Middle frontal gyrus (tissue), 1 donor: ENCODE measurements around the gene MYH6.

Experiments used
- DNase-seq: peaks from one replicate; pipeline ENCODE4 v3.0.0-alpha.2; 2015; ENCODE audit warnings: low spot score; ENCODE audit errors: extremely low spot score

Gene MYH6

DNA sequence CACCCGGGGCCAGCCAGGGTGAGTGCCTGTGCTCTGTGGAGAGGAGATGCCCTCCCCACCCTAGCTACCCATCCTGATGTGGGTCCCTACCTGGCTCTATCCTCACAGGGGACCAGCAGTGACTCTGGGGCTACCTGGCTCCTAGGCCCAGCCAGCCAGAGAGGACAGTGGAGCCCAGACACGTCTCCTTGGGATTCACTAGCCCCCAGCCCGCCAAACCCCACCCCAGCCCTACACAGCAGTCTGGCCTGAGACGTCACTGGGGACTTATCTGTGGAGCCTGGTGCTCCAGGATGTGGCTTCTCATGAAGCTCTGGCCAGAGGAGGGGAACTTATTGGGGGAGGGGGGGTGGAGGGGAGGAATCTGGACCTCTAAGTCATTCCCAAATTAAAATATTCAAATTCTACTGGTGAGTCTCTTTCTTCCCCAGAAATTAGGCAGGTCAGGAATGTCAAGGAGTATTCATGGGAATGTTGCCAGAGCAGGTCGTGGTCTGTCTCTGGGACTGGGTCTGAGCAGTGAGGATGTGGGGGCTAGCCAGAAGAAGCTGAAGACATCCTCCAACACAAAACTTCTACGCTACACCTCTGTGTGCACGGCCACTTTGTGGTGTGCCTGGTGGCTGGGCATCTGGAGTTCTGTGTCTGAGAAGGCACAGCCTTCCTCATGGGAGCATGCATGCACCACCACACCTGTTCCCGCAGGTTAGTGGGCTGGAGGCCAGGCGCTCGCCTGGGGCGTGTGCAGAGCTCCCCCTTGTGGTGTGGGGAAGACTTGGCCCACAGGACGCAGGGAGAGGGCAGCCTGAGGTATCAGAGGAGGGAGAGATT is 28.5 kb downstream of the MYH6 start:
- no peak for DNase-seq

DNA sequence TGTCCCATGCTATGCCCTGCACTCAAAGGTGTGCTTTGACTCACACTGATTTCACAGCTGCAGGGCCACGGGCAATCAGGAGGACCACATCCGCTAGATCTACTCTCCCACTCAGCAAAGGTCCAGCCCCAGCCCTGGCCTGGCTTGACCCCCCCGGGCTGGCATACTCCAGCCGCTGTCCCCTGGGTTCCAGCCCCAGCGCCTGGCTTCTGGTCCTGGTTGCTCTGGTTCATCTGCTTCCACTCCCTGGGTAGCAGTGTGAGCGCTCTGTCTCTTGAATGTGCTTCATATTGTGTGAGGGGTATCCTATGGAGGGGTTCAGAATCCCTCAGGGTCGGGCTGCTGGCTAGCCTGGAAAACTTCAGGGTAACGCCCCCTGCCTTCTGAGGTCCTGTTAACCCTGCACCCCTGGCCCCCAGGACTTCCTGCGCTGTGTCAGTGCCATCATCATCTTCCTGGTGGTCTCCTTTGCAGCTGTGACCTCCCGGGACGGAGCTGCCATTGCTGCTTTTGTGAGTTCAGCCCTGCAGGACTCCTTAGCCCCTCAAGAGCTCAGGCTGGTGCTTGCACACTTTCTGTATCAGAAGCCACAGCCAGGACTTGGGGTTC is 29.4 kb downstream of the MYH6 start:
- no peak for DNase-seq

GRCh38 chr14:23377573-23378563 is 30.2 kb downstream of the MYH6 start:
- no peak for DNase-seq

GRCh38 chr14:23377198-23377550 is 30.9 kb downstream of the MYH6 start:
- DNase-seq: no peak

DNA sequence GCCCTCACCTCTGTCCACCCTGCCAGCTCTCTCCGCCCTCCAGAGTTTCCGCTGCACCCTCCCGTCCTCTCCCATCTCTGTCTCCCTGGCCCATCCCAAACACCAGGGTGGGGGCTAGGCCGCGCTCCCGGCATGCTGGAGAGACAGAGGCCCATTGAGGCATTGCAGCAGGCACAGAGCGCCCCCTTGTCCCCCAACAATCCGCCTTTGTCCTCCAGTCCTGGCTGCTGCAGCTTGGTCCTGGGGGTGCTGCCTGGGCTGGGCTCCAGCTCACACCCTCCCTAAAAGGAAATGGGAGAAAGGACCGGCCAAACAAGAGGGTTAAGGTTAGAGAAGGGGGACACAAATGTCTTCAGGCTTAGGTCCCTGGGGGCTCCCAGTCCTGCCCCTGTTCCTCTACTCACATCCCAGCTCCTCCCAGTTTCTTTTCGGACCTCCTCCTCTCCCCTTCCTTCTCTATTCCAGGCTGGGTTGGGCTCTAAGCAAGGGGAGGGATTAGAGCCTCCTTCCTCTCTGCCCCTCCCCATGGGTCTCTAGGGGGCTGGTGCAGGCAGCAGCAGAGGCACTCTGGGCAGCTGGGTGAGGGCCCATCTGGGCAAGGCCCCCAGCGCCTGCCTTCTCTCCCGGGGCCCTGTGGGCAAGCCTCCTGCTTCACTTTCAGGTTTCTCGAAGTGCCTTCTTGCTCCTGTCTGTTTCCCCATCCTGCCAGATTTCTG is 31.4 kb downstream of the MYH6 start, which contains the start of gene CMTM5:
TSS of gene CMTM5 (plus strand) at position 565 of the 716 bp plus-strand sequence. CDS start 206 bp downstream, outside the sequence.
- DNase-seq: peak; percentile 77

DNA sequence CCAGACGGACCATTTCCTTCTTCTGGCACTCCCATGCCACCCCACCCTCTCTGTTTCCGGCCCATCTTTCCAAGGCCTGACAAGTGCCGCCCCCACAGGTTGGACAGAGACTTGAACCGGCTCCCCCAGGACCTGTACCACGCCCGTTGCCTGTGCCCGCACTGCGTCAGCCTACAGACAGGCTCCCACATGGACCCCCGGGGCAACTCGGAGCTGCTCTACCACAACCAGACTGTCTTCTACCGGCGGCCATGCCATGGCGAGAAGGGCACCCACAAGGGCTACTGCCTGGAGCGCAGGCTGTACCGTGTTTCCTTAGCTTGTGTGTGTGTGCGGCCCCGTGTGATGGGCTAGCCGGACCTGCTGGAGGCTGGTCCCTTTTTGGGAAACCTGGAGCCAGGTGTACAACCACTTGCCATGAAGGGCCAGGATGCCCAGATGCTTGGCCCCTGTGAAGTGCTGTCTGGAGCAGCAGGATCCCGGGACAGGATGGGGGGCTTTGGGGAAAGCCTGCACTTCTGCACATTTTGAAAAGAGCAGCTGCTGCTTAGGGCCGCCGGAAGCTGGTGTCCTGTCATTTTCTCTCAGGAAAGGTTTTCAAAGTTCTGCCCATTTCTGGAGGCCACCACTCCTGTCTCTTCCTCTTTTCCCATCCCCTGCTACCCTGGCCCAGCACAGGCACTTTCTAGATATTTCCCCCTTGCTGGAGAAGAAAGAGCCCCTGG is 32.4 kb downstream of the MYH6 start:
- DNase-seq: no peak

DNA sequence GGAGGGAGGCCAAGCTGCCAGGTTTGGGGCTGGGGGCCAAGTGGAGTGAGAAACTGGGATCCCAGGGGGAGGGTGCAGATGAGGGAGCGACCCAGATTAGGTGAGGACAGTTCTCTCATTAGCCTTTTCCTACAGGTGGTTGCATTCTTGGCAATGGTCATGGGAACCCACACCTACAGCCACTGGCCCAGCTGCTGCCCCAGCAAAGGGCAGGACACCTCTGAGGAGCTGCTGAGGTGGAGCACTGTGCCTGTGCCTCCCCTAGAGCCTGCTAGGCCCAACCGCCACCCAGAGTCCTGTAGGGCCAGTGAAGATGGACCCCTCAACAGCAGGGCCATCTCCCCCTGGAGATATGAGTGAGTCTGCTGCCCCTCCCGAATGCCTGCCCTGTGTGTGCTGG is 35.0 kb downstream of the MYH6 start:
- no peak for DNase-seq

GRCh38 chr14:23372509-23372908 is 35.6 kb downstream of the MYH6 start, which contains the start of gene IL25:
IL25 (plus strand) TSS chr14:23372809.
- DNase-seq: no peak

- no peak for DNase-seq
These were observed 36.2 kb downstream of the MYH6 start for GRCh38 chr14:23371865-23372264.

DNA sequence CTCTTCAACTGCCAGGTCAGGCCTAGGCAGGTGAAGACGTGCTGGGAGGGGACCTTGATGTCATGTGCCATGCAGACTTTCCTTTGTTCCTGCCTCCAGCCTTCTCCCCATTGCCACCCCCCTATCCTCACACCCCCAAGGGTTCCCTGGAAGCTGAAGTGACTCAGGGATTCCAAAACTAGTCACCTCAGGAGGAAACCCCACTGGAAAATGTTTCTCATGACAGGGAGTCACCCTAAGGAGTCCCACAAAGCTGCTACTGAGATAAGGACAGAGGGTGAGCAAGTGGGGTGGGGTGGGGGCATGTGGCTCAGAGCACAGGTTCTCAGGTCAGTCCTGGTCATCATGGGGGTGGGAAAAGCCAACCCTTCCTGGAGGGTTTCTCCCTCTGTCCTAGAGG is 37.9 kb downstream of the MYH6 start:
- DNase-seq: no peak

DNA sequence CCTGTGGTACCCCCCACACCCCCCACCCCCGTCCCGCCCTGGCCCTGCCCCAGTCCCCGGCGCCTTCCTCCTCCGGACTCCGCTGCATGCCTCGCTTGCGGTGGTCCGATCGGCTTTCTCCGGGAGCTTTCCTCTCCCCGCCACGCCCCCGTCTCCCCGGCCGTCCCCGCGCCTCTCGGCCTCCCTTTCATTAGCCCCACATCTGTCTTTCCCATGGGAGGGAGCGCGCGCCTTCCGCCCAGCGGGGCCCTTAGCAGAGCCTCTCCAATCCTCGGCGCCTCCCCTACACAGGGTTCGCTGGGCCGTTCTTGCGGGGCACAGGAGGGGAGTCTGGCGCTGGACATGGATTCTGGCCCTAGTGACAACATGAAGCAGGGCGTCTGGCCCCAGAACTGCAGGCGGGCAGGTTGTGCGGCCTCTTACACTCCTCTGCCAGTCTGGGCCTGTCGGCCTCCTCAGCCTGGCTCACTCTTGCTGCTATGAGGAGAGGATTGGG is 41.6 kb downstream of the MYH6 start:
- no peak for DNase-seq

DNA sequence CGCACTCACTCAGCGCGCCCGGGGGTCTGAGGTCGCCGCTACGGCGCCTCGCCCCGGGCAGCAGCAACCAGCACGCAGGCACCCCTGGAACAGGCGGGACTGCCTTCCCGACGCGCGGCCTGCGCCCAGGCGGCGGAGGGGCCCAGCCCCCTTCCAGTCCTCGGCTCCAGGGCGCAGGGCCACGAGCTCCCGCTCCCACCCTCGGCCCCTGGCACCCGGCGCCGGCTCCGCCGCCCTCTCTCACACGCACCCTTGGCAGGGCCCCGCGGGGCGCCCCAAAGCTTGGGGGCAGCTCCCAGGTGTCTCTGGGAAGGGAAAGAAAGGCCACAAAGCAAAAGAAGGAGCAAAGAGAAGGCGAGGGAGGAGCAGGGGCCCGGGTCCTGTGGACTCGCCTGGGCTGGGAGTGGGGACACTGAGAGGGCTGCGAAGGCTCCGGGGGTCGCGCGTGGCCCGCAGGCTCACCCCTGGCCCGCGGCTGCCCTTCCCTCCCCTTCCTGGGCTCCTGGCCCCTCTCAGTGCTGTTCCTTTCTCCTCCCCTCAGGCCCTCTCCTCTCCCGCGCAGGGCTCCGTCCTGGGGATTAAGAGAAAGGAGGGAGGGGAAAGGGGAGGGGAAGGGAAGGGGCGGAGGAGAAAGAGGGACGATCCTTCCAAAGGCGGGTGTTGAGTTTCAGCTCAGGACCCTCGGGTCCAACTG is 42.2 kb downstream of the MYH6 start:
- no peak for DNase-seq

GRCh38 chr14:23365036-23365731 is 42.9 kb downstream of the MYH6 start, which contains the start of gene EFS:
EFS (minus strand) TSS chr14:23365172; CDS start chr14:23365025, 147 bp downstream.
- DNase-seq: no peak

DNA sequence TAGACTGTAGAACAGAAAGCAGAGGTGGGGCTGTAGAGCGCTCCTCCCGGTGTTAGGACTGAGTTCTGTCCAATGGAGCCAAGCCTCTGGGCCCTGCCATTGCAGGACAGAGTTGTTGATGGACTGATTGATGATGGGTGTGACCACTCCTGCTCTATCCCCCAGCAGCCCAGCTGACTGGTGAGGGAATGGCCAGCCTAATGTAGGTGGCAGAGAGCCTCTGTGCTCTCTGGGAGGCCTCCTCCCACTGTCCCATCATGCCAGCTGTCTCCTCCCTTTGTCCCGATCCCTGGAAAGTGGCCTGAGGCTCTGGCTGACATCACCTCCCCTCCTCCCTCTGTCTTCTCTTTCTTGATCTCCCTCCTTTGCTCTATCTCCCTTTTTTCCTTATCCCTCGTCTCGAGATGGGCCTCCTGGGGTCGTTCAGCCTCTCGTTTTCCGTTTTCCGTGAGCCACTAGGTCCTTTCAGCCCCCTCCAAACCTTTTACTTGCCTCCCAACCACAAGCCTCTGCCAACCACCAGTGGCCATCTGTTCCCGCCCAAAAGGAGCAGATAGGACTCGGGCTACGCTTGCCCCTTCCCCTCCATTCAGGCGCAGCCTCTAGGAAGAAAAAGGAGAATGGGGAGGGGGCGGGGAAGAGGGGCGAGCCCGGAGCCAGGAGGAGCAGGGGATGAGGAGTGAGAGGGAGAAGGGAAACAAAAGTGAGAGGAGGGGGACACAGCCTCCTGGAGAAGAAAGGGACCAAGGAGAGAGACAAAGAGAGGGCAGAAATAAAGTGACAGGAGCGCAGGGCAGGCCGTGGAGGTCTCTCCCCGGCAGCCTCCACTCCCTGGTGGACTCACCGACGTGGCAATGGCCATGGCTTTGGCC is 43.7 kb downstream of the MYH6 start:
- DNase-seq: peak; percentile 41

- no peak for DNase-seq
These were observed 45.9 kb downstream of the MYH6 start for GRCh38 chr14:23362200-23362599.

DNA sequence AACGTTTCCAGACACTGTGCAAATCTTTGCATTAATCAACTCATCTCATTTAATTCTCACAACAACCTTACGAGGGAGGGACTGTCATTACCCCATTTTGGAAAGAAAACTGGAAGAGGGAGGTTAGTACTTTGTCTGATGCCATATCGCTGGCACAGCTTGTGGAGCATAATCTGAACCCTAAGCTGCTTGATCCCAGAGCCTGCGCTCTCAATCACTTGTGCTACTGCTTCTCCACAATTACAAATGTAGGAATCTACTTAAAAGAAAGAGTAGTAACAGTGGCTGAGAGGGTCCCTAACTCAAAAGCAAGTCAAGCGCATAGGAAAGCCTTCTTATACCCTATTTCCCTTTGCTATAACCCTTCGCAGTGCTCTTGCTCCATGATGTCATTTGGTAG is 46.3 kb downstream of the MYH6 start:
- no peak for DNase-seq

DNA sequence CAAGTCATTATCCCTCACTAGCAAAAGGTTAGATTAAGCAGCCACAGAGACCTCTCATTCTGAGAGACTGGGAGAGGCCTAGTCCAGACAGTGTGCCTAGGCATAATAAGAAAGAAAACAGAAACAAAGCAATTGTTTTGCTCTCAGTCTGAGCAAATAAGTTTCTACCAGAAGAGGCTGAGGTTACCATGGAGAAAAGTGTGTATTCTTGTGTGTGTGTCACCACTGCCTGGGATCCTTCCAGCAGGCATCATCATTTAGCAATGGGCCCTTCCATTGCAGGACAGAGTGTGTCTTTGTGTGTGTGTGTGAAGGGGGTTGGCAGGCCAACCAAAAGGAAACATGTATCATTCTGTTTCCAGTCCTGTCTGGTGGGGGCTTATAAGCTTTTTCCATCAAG is 46.8 kb downstream of the MYH6 start:
- no peak for DNase-seq

GRCh38 chr14:23360496-23360895 is 47.6 kb downstream of the MYH6 start:
- DNase-seq: no peak
